Sciatic nerve (tissue), 2 donors: ENCODE data around the gene NEMP1. TPM values are rescaled to one million over a fixed set of nuclear protein-coding genes. Genes with fewer than 3 reads are reported as not detected.

Source experiments
- ATAC-seq: fragments of 200-7000 bp; cut with Tn5 transposase; one replicate; pipeline ENCODE4 v1.9.1; 2020; ENCODE audit warnings: mild to moderate bottlenecking, moderate library complexity
- DNase-seq: peaks from one replicate; pipeline ENCODE4 v3.0.0-alpha.2; 2020; ENCODE audit warnings: low spot score
- intact Hi-C: fragments of 100-400 bp; cut with DNase I; formaldehyde crosslinking; loops from one replicate; pipeline ENCODE4 v1.14.2; 2022
- total RNA-seq: library from RNA; stranded (reverse); fragmentation: NEBNext Ultra II Directional; extraction: Animal tissue kit (Norgen Biotek cat#: 25700); gene quantifications from one replicate; pipeline ENCODE4 v1.2.1, GENCODE V29; 2021
- donor health status: DM: no; HTN: no; CAD: no.
- donor health status: DM: no; HTN: no; CAD: no.

Gene NEMP1
- total RNA-seq, 1 donor from 2014 or later: 13.1 TPM

- no peak for DNase-seq
- intact Hi-C loops: loop anchor here (5.0 kb wide), 1 partner anchor 37 kb away; no protein-coding TSS in a partner anchor
- no peak for ATAC-seq
These were observed 30.9 kb upstream of the NEMP1 start for GRCh38 chr12:57109207-57110103.

GRCh38 chr12:57107456-57108155 is 29.0 kb upstream of the NEMP1 start:
- no peak for ATAC-seq

GRCh38 chr12:57106021-57106708 is 27.6 kb upstream of the NEMP1 start:
- no peak for ATAC-seq
- DNase-seq: no peak
- intact Hi-C loops: loop anchor here (5.0 kb wide), 1 partner anchor 34 kb away; no protein-coding TSS in a partner anchor

More at GRCh38 chr12:57107456-57108155, 29.0 kb upstream of the NEMP1 start:
- DNase-seq: peak; percentile 53
- intact Hi-C loops: loop anchor here (5.0 kb wide), 1 partner anchor 35 kb away; no protein-coding TSS in a partner anchor

- ATAC-seq: no peak
- DNase-seq: no peak
- intact Hi-C loops: loop anchor here (5.0 kb wide), 1 partner anchor 33 kb away; no protein-coding TSS in a partner anchor
These were observed 26.6 kb upstream of the NEMP1 start for GRCh38 chr12:57105011-57105753.

- ATAC-seq (no peak), DNase-seq (no peak)
- intact Hi-C loops: no loop called here
These were observed 25.8 kb upstream of the NEMP1 start for GRCh38 chr12:57104292-57104910.

GRCh38 chr12:57103856-57104255 is 25.3 kb upstream of the NEMP1 start:
- no peak for ATAC-seq
- DNase-seq: no peak
- intact Hi-C loops: no loop called here

GRCh38 chr12:57101892-57102695 is 23.5 kb upstream of the NEMP1 start:
- intact Hi-C loops: no loop called here
- no peak for ATAC-seq
- no peak for DNase-seq

- no peak for ATAC-seq
- intact Hi-C loops: no loop called here
These were observed 21.2 kb upstream of the NEMP1 start for GRCh38 chr12:57099766-57100165.

GRCh38 chr12:57099047-57099714 is 20.6 kb upstream of the NEMP1 start:
- ATAC-seq: no peak
- intact Hi-C loops: no loop called here
- DNase-seq: no peak

More at GRCh38 chr12:57099766-57100165, 21.2 kb upstream of the NEMP1 start:
- no peak for DNase-seq

GRCh38 chr12:57098546-57098945 is 20.0 kb upstream of the NEMP1 start:
- intact Hi-C loops: no loop called here
- no peak for DNase-seq
- ATAC-seq: no peak

- no peak for ATAC-seq
- DNase-seq: no peak
- intact Hi-C loops: no loop called here
These were observed 18.9 kb upstream of the NEMP1 start for GRCh38 chr12:57097554-57097835.

- intact Hi-C loops: no loop called here
- DNase-seq (no peak), ATAC-seq (no peak)
These were observed 18.4 kb upstream of the NEMP1 start for GRCh38 chr12:57096748-57097553.

- no peak for ATAC-seq
- intact Hi-C loops: no loop called here
- peak; percentile 49 for DNase-seq
These were observed 17.5 kb upstream of the NEMP1 start for GRCh38 chr12:57096099-57096572.

GRCh38 chr12:57095440-57095839 is 16.8 kb upstream of the NEMP1 start:
- intact Hi-C loops: no loop called here
- peak; percentile 49 for DNase-seq
- ATAC-seq: no peak

- intact Hi-C loops: no loop called here
- peak; percentile 59 for DNase-seq
- ATAC-seq: no peak
These were observed 15.9 kb upstream of the NEMP1 start for GRCh38 chr12:57094208-57095160.
